Neural progenitor cell (in vitro differentiated cells): ENCODE results near the gene DDX51. TPM values are rescaled to one million over a fixed set of nuclear protein-coding genes. Genes with fewer than 3 reads are reported as not detected.
A peak's percentile ranks its signal among the peaks of the same experiment; 100 is the strongest.

Source experiments
- DNase-seq: peaks from one replicate; pipeline ENCODE4 v3.0.0-alpha.2; 2016; ENCODE audit warnings: low spot score
- H2AFZ ChIP-seq: fragments of 200-600 bp; sonication (generic); replicated peaks from 2 replicates; pipeline ENCODE4 v1.6.1; 2016; ENCODE audit warnings: antibody characterized with exemption
- H3F3A ChIP-seq: fragments of 200-600 bp; sonication (generic); 2 replicates; pipeline ENCODE4 v1.6.1; 2016; ENCODE audit warnings: antibody characterized with exemption, low read depth
- H3K27ac ChIP-seq: fragments of 200-600 bp; sonication (generic); 2 replicates; pipeline ENCODE4 v1.5.1; 2016; ENCODE audit warnings: mild to moderate bottlenecking
- H3K27me3 ChIP-seq: fragments of 200-600 bp; sonication (generic); 2 replicates; pipeline ENCODE4 v1.6.1; 2016; ENCODE audit warnings: mild to moderate bottlenecking, moderate library complexity
- H3K36me3 ChIP-seq: fragments of 200-600 bp; sonication (generic); 2 replicates; pipeline ENCODE4 v1.5.1; 2016
- H3K4me1 ChIP-seq: fragments of 200-600 bp; sonication (generic); 2 replicates; pipeline ENCODE4 v1.6.1; 2016; ENCODE audit warnings: mixed run types
- H3K4me2 ChIP-seq: fragments of 200-600 bp; sonication (generic); 2 replicates; pipeline ENCODE4 v1.6.1; 2016
- H3K4me3 ChIP-seq: fragments of 200-600 bp; sonication (generic); 2 replicates; pipeline ENCODE4 v1.5.1; 2016
- H3K79me2 ChIP-seq: fragments of 200-600 bp; sonication (generic); 2 replicates; pipeline ENCODE4 v1.6.1; 2016; ENCODE audit warnings: low read depth
- H3K9ac ChIP-seq: fragments of 200-600 bp; sonication (generic); 2 replicates; pipeline ENCODE4 v1.6.1; 2016
- H3K9me3 ChIP-seq: fragments of 200-600 bp; sonication (generic); 2 replicates; pipeline ENCODE4 v1.5.1; 2016; ENCODE audit warnings: low read depth
- H4K20me1 ChIP-seq: fragments of 200-600 bp; sonication (generic); 2 replicates; pipeline ENCODE4 v1.6.1; 2016; ENCODE audit warnings: low read depth
- H3K27ac Mint-ChIP-seq: 3 replicates; pipeline ENCODE4 v1.8.0; 2021; ENCODE audit warnings: mixed read lengths
- H3K27me3 Mint-ChIP-seq: 2 replicates; pipeline ENCODE4 v1.8.0; 2022; ENCODE audit warnings: low read depth, mild to moderate bottlenecking, inconsistent platforms, moderate library complexity, mixed read lengths; ENCODE audit not compliant: insufficient read depth
- H3K36me3 Mint-ChIP-seq: 3 replicates; pipeline ENCODE4 v1.8.0; 2021; ENCODE audit warnings: mixed read lengths
- H3K4me1 Mint-ChIP-seq: 3 replicates; pipeline ENCODE4 v1.8.0; 2021; ENCODE audit warnings: mixed read lengths
- H3K4me3 Mint-ChIP-seq: 3 replicates; pipeline ENCODE4 v1.8.0; 2021; ENCODE audit warnings: mild to moderate bottlenecking, moderate library complexity, mixed read lengths
- H3K9me3 Mint-ChIP-seq: 3 replicates; pipeline ENCODE4 v1.8.0; 2020; ENCODE audit warnings: mixed read lengths
- EZH2 ChIP-seq: fragments of 200-600 bp; sonication (generic); IDR thresholded peaks from 2 replicates; pipeline ENCODE4 v1.6.1; 2017; ENCODE audit warnings: antibody characterized with exemption, mild to moderate bottlenecking, moderate library complexity
- EZH2phosphoT487 ChIP-seq: fragments of 200-600 bp; sonication (generic); IDR thresholded peaks from 2 replicates; pipeline ENCODE4 v1.6.1; 2017; ENCODE audit warnings: antibody characterized with exemption
- total RNA-seq: library from RNA; depleted of rRNA; stranded (reverse); fragments of >200 nt; gene quantifications from 2 replicates; pipeline ENCODE4 v1.2.3, GENCODE V29; 2015; ENCODE audit warnings: low replicate concordance
- TF ChIP-seq, protein P1 (sequence below): fragments of 200-600 bp; sonication (generic); IDR thresholded peaks from 2 replicates; pipeline ENCODE4 v1.5.1; 2017; ENCODE audit warnings: antibody characterized with exemption, mild to moderate bottlenecking

DDX51 gene
- total RNA-seq, 1 donor from 2014 or later: 8.5 TPM

DNA sequence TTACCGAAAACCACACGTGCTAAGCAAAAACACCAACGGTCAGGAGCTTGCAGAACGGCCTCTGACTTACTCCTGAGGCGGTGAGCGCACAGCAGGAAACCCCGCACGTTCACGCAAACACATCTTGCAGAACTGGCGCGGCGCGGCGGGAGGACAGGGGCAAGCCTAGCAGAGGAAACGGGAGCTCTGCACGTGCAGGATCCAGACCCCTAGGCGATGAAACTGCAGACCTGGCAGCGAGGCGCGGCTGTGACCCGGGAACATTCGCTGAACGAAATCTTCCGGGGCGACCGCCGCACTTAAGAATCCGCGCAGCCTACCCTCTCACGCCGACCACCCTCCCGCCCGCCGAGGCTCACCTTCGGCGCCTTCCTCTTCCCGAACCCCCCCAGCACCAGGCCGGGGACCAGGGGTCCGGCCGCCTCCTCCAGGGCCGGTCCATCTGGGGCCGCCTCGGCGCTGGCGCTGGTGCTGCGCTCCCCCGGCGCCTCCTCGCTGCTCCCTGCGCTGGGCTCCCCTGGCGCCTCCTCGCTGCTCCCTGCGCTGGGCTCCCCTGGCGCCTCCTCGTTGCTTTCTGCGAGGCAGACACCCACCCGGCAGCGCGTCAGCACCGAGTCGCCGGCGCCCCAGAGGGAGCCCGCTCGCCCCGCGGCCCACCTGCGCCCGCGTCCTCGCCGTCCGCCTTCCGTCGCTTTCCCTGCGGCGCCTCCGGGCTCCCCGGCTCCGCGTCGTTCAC is 615 bp downstream of the DDX51 start:
- Histone ChIP-seq H3F3A (no peaks in the 10 kb centered on the region), H3K79me2 (peaks cover 27% of the 10 kb centered on the region), H3K9ac (peak overlapping the region; percentile 93), H4K20me1 (peaks cover 14% of the 10 kb centered on the region), H3K27ac (no peak overlapping the region), H3K4me2 (peak overlapping the region; percentile 92), H3K27me3 (no peaks in the 10 kb centered on the region), H3K4me3 (peak overlapping the region; percentile 96), H3K9me3 (no peaks in the 10 kb centered on the region), H2AFZ (no peak overlapping the region), H3K36me3 (no peaks in the 10 kb centered on the region), H3K4me1 (peaks cover 5% of the 10 kb centered on the region)
- peak overlapping the region; percentile 88 for H3K4me3 Mint-ChIP-seq
- TF ChIP-seq, protein P1, sequence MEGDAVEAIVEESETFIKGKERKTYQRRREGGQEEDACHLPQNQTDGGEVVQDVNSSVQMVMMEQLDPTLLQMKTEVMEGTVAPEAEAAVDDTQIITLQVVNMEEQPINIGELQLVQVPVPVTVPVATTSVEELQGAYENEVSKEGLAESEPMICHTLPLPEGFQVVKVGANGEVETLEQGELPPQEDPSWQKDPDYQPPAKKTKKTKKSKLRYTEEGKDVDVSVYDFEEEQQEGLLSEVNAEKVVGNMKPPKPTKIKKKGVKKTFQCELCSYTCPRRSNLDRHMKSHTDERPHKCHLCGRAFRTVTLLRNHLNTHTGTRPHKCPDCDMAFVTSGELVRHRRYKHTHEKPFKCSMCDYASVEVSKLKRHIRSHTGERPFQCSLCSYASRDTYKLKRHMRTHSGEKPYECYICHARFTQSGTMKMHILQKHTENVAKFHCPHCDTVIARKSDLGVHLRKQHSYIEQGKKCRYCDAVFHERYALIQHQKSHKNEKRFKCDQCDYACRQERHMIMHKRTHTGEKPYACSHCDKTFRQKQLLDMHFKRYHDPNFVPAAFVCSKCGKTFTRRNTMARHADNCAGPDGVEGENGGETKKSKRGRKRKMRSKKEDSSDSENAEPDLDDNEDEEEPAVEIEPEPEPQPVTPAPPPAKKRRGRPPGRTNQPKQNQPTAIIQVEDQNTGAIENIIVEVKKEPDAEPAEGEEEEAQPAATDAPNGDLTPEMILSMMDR: no peak
- TF ChIP-seq EZH2phosphoT487: no peak
- no peaks in the 10 kb centered on the region for H3K9me3 Mint-ChIP-seq
- DNase-seq: peak; percentile 34
- peaks cover 4% of the 10 kb centered on the region for H3K27me3 Mint-ChIP-seq
- H3K27ac Mint-ChIP-seq: no peak overlapping the region
- H3K36me3 Mint-ChIP-seq: peaks cover 13% of the 10 kb centered on the region
- peaks cover 21% of the 10 kb centered on the region for H3K4me1 Mint-ChIP-seq

DNA sequence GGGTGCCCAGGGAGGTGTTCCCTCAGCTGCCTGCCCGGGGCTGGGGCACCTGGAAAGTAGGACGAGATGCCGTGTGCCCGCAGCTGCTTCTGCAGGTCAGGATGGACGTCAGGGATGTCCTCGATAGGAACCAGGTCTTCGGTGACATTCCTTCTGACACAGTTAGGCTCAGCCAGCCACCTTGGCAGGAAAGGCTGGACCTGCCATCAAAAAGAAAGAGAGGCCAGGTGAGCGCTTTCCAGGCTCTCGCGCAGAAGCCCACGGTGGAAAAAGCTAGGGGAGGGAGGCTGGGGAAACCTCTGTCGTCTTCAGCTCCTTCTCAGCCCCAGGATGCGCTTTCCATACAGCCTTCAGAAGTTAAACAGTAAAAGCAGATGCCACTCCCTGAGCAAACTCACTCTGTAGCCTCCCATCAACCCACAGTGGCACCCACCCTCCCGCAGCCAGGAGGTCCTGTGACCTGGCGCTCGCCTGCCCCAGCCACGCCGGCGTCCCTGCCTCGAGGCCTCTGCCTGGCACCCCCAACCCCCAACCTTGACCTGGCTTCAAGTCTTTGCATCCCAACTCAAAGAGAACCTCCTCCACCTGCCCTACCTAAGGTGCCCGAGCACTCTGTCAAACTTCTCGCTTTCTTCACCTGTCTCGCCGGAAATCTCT is 1.3 kb downstream of the DDX51 start:
- TF ChIP-seq, protein P1: no peak
- no peak for TF ChIP-seq EZH2
- TF ChIP-seq EZH2phosphoT487: no peak
- no peak overlapping the region for H3K27ac Mint-ChIP-seq

DNA sequence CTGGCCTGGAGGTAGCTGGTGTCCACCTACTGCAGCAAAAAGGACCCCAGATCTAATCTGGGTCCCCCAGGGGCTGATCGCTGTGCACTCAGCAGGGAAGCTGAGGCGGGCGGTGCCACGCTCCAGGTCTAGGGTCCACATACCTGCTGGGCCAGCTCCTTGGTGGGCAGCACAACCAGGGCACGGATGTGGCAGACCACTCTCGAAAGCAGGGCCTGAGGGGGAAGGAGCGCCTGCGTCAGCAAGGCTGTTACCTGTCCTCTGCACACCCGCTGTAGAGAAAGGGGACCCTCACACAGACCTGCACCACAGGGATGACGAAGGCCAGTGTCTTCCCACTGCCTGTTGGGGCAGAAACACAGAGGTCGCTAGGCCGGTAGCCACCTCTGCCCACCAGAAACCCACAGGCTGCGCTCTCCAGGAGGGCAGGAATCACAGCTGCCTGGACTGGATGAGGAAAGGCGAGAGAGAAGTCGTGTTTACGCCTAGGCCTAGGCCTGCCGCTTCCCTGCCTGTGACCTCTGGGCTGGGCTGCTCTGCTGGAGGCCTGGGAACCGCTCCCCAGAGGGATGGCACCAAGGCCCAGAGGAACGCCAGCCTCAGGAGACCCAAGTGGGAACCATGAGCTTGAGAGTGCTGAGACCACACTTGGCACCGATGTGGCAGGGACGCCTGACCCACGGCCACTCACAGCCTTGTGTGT is 2.0 kb downstream of the DDX51 start:
- Histone ChIP-seq H3K27ac (no peak overlapping the region), H3K27me3 (no peaks in the 10 kb centered on the region), H3F3A (peaks cover 4% of the 10 kb centered on the region), H3K9ac (no peak overlapping the region), H3K4me1 (peaks cover 5% of the 10 kb centered on the region), H3K4me2 (no peak overlapping the region), H3K36me3 (no peaks in the 10 kb centered on the region), H3K9me3 (no peaks in the 10 kb centered on the region), H3K4me3 (no peak overlapping the region), H3K79me2 (peaks cover 27% of the 10 kb centered on the region), H4K20me1 (peaks cover 14% of the 10 kb centered on the region), H2AFZ (no peak overlapping the region)
- peak overlapping the region; percentile 88 for H3K4me3 Mint-ChIP-seq
- TF ChIP-seq EZH2phosphoT487 (no peak), EZH2 (no peak)
- H3K9me3 Mint-ChIP-seq: no peaks in the 10 kb centered on the region
- no peak for DNase-seq
- no peak overlapping the region for H3K27ac Mint-ChIP-seq
- peaks cover 4% of the 10 kb centered on the region for H3K27me3 Mint-ChIP-seq
- H3K36me3 Mint-ChIP-seq: peaks cover 16% of the 10 kb centered on the region
- peaks cover 21% of the 10 kb centered on the region for H3K4me1 Mint-ChIP-seq

More for the DNA sequence above, 1.3 kb downstream of the DDX51 start:
- H3F3A ChIP-seq: no peaks in the 10 kb centered on the region
- peak overlapping the region; percentile 92 for H3K4me2 ChIP-seq
- peak overlapping the region; percentile 88 for H3K4me3 Mint-ChIP-seq
- no peaks in the 10 kb centered on the region for H3K36me3 ChIP-seq
- H3K79me2 ChIP-seq: peaks cover 27% of the 10 kb centered on the region
- peaks cover 16% of the 10 kb centered on the region for H3K36me3 Mint-ChIP-seq
- peaks cover 5% of the 10 kb centered on the region for H3K4me1 ChIP-seq
- H3K27me3 ChIP-seq: no peaks in the 10 kb centered on the region
- H4K20me1 ChIP-seq: peaks cover 14% of the 10 kb centered on the region
- H3K4me3 ChIP-seq: peak overlapping the region; percentile 96
- no peak overlapping the region for H2AFZ ChIP-seq
- no peak for DNase-seq
- peaks cover 21% of the 10 kb centered on the region for H3K4me1 Mint-ChIP-seq
- H3K9me3 ChIP-seq: no peaks in the 10 kb centered on the region
- no peak overlapping the region for H3K27ac ChIP-seq
- no peaks in the 10 kb centered on the region for H3K9me3 Mint-ChIP-seq
- H3K9ac ChIP-seq: peak overlapping the region; percentile 93
- peaks cover 4% of the 10 kb centered on the region for H3K27me3 Mint-ChIP-seq
